ENCODE results near the gene TSTD1.

Gene TSTD1

DNA sequence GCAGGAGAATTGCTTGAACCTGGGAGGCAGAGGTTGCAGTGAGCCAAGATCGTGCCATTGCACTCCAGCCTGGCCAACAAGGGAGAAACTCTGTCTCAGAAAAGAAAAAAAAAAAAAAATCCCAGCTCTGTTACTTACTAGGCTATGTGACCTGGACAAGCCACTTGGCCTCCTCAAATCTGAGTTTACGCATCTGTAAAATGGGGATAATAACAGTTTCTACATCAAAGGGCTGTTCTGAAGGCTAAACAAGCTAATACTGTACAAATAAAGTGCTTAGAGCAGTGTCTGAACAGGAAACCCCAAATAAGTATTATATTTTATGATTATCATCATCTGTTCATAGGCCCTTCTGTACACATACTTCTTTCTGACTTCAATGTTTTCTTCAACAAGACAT, 31.4 kb downstream of the TSTD1 start:
- no peaks in the 10 kb centered on the region for H4K20me1 ChIP-seq (ENCODE audit: insufficient read depth)
- H3K4me1 ChIP-seq (ENCODE audit: low read depth, poor library complexity, severe bottlenecking) = peaks cover 5% of the 10 kb centered on the region
- no peaks in the 10 kb centered on the region for H3K79me2 ChIP-seq (ENCODE audit: insufficient read depth, low read depth)
- H3K4me2 ChIP-seq = no peak overlapping the region
- no peak overlapping the region for H3K27ac ChIP-seq
- TF ChIP-seq, protein P1, sequence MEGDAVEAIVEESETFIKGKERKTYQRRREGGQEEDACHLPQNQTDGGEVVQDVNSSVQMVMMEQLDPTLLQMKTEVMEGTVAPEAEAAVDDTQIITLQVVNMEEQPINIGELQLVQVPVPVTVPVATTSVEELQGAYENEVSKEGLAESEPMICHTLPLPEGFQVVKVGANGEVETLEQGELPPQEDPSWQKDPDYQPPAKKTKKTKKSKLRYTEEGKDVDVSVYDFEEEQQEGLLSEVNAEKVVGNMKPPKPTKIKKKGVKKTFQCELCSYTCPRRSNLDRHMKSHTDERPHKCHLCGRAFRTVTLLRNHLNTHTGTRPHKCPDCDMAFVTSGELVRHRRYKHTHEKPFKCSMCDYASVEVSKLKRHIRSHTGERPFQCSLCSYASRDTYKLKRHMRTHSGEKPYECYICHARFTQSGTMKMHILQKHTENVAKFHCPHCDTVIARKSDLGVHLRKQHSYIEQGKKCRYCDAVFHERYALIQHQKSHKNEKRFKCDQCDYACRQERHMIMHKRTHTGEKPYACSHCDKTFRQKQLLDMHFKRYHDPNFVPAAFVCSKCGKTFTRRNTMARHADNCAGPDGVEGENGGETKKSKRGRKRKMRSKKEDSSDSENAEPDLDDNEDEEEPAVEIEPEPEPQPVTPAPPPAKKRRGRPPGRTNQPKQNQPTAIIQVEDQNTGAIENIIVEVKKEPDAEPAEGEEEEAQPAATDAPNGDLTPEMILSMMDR (conservative IDR thresholded peaks at IDR 0.05; ENCODE audit: low read depth, low read length) = no peak
- H3K4me3 ChIP-seq (IDR thresholded peaks at IDR 0.05; ENCODE audit: insufficient read depth, low read depth, low read length) = no peak overlapping the region
- no peaks in the 10 kb centered on the region for H3K36me3 ChIP-seq (ENCODE audit: insufficient read depth)
- H3K27me3 ChIP-seq (ENCODE audit: insufficient read depth, low read depth) = no peaks in the 10 kb centered on the region
- H2AFZ ChIP-seq (ENCODE audit: low read depth) = no peak overlapping the region
- H3K9ac ChIP-seq = no peak overlapping the region

DNA sequence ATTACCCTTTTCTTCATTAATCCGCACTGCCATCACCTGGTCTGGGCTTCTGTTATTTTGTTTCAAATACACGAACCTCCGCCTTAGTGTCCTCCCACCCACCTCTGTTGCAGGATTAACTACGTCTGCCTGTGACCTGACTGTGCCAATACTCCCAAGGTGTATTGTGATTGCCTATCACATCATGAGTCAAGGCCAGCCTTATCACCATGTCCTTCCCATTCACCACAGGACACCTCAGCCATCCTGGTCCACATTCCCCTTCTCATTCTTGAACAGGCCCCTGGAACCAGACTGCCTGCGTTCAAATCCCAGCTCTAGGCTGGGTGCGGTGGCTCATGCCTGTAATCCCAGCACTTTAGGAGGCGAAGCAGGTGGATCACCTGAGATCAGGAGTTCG, 32.2 kb downstream of the TSTD1 start:
- H3K27ac ChIP-seq = no peak overlapping the region
- TF ChIP-seq, protein P1 (conservative IDR thresholded peaks at IDR 0.05; ENCODE audit: low read depth, low read length) = no peak
- H3K4me2 ChIP-seq = no peak overlapping the region
- H2AFZ ChIP-seq (ENCODE audit: low read depth) = no peak overlapping the region
- no peaks in the 10 kb centered on the region for H3K79me2 ChIP-seq (ENCODE audit: insufficient read depth, low read depth)
- H3K9ac ChIP-seq = no peak overlapping the region
- H3K36me3 ChIP-seq (ENCODE audit: insufficient read depth) = no peaks in the 10 kb centered on the region
- no peaks in the 10 kb centered on the region for H3K4me1 ChIP-seq (ENCODE audit: low read depth, poor library complexity, severe bottlenecking)
- no peaks in the 10 kb centered on the region for H3K27me3 ChIP-seq (ENCODE audit: insufficient read depth, low read depth)
- H4K20me1 ChIP-seq (ENCODE audit: insufficient read depth) = no peaks in the 10 kb centered on the region
- H3K4me3 ChIP-seq (IDR thresholded peaks at IDR 0.05; ENCODE audit: insufficient read depth, low read depth, low read length) = no peak overlapping the region

DNA sequence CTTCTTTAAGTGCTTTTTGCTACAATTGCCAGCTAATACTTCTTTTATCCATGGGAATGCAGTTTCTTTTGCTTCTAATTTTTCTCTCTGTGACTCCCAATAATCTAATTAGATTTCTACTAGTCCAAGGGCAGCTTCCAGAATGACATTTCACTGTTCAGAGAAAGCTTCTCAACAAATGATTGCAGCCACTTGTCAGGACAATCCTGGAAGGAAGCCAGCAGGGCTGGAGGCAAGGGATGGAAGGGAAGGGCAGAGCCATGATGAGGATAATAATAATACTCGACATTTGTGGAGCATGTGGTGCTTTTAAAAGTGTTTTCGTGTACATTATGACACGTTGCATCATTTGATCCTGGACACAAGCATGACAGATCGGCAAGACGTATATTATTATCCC, 37.2 kb downstream of the TSTD1 start:
- Histone ChIP-seq H4K20me1 (ENCODE audit: insufficient read depth) (no peaks in the 10 kb centered on the region), H3K36me3 (ENCODE audit: insufficient read depth) (no peaks in the 10 kb centered on the region)

DNA sequence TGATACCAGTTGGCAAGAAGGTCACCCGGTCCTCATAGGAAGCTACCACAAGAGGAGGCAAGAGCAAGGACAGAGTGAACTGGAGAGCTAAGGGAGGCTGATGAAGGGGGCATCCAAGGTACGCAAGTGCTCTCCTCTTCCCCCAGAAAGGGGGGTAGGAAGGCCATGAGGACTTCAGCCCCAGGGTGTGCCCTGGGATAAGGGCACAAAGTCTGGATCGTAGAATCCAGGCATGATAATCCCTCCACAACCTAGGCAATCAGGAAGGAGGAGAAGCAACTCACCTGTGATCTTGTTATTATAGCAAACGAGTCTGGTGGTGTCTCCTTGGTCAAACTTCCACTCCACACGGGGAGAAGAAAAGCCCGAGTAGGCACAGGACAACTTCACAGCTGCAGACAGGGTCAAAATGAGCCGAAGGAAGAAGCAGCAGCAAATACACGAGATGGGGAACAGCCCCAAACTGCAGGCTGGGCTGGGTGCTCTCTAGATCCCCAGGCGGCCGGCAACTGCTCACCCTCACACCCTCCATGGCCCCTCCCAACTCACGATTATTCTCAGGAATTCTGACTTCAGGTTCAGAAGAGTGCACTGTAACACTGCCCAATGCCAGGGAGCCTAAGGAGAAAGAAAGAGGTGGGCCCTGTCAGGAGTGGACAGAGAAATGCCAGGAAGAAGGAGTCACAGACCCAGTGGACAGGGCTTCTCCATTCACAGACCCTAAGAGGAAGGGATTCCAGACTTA, 37.9 kb downstream of the TSTD1 start:
- Histone ChIP-seq H3K4me2 (no peak overlapping the region), H3K9ac (no peak overlapping the region), H3K27me3 (ENCODE audit: insufficient read depth, low read depth) (no peaks in the 10 kb centered on the region), H4K20me1 (ENCODE audit: insufficient read depth) (no peaks in the 10 kb centered on the region), H3K4me3 (IDR thresholded peaks at IDR 0.05; ENCODE audit: insufficient read depth, low read depth, low read length) (no peak overlapping the region), H3K4me1 (ENCODE audit: low read depth, poor library complexity, severe bottlenecking) (peaks cover 6% of the 10 kb centered on the region), H2AFZ (ENCODE audit: low read depth) (no peak overlapping the region), H3K36me3 (ENCODE audit: insufficient read depth) (no peaks in the 10 kb centered on the region), H3K79me2 (ENCODE audit: insufficient read depth, low read depth) (no peaks in the 10 kb centered on the region), H3K27ac (no peak overlapping the region)
- TF ChIP-seq, protein P1 (conservative IDR thresholded peaks at IDR 0.05; ENCODE audit: low read depth, low read length) = no peak

More for the DNA sequence above, 37.2 kb downstream of the TSTD1 start:
- Histone ChIP-seq H3K9ac (no peak overlapping the region), H3K4me3 (IDR thresholded peaks at IDR 0.05; ENCODE audit: insufficient read depth, low read depth, low read length) (no peak overlapping the region), H3K4me1 (ENCODE audit: low read depth, poor library complexity, severe bottlenecking) (peaks cover 6% of the 10 kb centered on the region), H3K27me3 (ENCODE audit: insufficient read depth, low read depth) (no peaks in the 10 kb centered on the region), H3K27ac (no peak overlapping the region), H3K79me2 (ENCODE audit: insufficient read depth, low read depth) (no peaks in the 10 kb centered on the region), H3K4me2 (no peak overlapping the region), H2AFZ (ENCODE audit: low read depth) (no peak overlapping the region)
- TF ChIP-seq, protein P1 (conservative IDR thresholded peaks at IDR 0.05; ENCODE audit: low read depth, low read length) = no peak
